Activated B cell treated with CpG ODN at 0.5 μM for 24 hours (primary cell): ENCODE results near the gene CHMP4A. TPM values are rescaled to one million over a fixed set of nuclear protein-coding genes. Genes with fewer than 3 reads are reported as not detected.

Experiments used
- ATAC-seq: fragments of 200-7000 bp; cut with Tn5 transposase; one replicate; pipeline ENCODE4 v1.10.0; 2021; ENCODE audit warnings: low read depth, mild to moderate bottlenecking, moderate library complexity
- CTCF ChIA-PET: fragments of 350-600 bp; sonication (Branson Sonifier 250); formaldehyde crosslinking; loops from one replicate; lab custom pipeline; 2021; ENCODE audit warnings: antibody characterized with exemption; lab: Charles Lee
- POLR2A ChIA-PET: fragments of 350-600 bp; sonication (Branson Sonifier 250); formaldehyde crosslinking; loops from one replicate; lab custom pipeline; 2021; ENCODE audit warnings: antibody characterized with exemption; lab: Charles Lee
- DNase-seq: peaks from one replicate; pipeline ENCODE4 v3.0.0; 2022
- H3K27ac Mint-ChIP-seq: one replicate; pipeline ENCODE4 v1.8.0; 2020; ENCODE audit warnings: mixed read lengths
- H3K27me3 Mint-ChIP-seq: one replicate; pipeline ENCODE4 v1.8.0; 2021; ENCODE audit warnings: mixed read lengths
- H3K36me3 Mint-ChIP-seq: one replicate; pipeline ENCODE4 v1.8.0; 2021; ENCODE audit warnings: low read depth, mixed read lengths
- H3K4me1 Mint-ChIP-seq: one replicate; pipeline ENCODE4 v1.8.0; 2021; ENCODE audit warnings: mixed read lengths
- H3K4me3 Mint-ChIP-seq: one replicate; pipeline ENCODE4 v1.8.0; 2020; ENCODE audit warnings: mild to moderate bottlenecking, mixed read lengths
- H3K9me3 Mint-ChIP-seq: one replicate; pipeline ENCODE4 v1.8.0; 2020; ENCODE audit warnings: mixed read lengths
- intact Hi-C: fragments of 100-400 bp; cut with micrococcal nuclease; formaldehyde crosslinking; loops from one replicate; pipeline ENCODE4 v1.15.1; 2024
- total RNA-seq: library from RNA; stranded (reverse); gene quantifications from 2 replicates; pipeline ENCODE4 v1.2.3, GENCODE V29; 2022
- TF ChIP-seq, protein P1 (sequence below): fragments of 200-600 bp; IDR thresholded peaks from one replicate; pipeline ENCODE4 v1.8.0; 2022; ENCODE audit warnings: antibody characterized with exemption, mild to moderate bottlenecking

Gene CHMP4A
- total RNA-seq, 1 donor from 2014 or later, result 88.5 TPM

DNA sequence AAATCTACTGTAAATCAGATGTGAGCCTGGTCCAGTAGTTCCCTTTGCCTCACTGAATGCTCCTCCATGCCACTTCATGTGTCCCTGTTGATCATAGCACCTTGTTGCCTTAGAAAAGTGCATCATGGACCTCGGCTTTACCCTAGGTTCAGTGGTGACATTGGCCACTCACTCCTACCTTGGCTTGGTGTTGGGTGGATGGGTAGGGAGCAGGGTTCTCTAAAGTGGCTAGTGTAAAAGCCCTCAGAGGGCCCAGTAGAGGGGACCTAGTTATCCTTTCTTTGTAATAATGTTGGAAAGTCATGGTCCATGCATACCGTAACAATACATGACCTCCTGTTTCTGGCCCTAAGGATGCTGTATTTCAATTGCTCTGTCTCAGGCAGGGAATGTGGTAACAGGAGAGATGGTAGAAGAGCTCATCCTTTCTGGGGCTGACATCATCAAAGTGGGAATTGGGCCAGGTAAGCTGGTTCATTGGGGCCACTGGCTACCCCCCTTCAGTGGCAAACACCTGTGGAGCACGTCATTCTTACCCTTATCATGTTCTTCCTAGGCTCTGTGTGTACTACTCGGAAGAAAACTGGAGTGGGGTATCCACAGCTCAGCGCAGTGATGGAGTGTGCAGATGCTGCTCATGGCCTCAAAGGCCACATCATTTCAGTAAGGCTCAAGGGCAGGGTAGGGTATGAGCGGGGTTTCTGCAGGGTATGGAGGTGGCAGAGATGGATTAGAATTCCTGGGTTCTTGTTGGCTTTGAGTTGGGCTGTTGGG lies 23.6 kb upstream of the CHMP4A start:
- ChIA-PET POLR2A (interaction anchor here (1.4 to 11.1 kb wide), 5 partner anchors 10 to 90 kb away, joined by 3 to 242 read pairs (median 9); partner anchors contain the start of genes CHMP4A, DHRS1, MDP1 and NOP9), CTCF (interaction anchor here (1.0 to 1.8 kb wide), 3 partner anchors 21 to 71 kb away, joined by 3 to 6 read pairs (median 4); partner anchors contain the start of gene MDP1)
- no peak for ATAC-seq
- H3K4me1 Mint-ChIP-seq, result peaks cover 69% of the 10 kb centered on the region
- intact Hi-C loops, result no loop called here
- DNase-seq, result no peak
- peaks cover 80% of the 10 kb centered on the region for H3K36me3 Mint-ChIP-seq
- peak overlapping the region; percentile 6 for H3K27ac Mint-ChIP-seq
- no peaks in the 10 kb centered on the region for H3K9me3 Mint-ChIP-seq
- H3K27me3 Mint-ChIP-seq, result no peaks in the 10 kb centered on the region
- no peak overlapping the region for H3K4me3 Mint-ChIP-seq
- TF ChIP-seq, protein P1, sequence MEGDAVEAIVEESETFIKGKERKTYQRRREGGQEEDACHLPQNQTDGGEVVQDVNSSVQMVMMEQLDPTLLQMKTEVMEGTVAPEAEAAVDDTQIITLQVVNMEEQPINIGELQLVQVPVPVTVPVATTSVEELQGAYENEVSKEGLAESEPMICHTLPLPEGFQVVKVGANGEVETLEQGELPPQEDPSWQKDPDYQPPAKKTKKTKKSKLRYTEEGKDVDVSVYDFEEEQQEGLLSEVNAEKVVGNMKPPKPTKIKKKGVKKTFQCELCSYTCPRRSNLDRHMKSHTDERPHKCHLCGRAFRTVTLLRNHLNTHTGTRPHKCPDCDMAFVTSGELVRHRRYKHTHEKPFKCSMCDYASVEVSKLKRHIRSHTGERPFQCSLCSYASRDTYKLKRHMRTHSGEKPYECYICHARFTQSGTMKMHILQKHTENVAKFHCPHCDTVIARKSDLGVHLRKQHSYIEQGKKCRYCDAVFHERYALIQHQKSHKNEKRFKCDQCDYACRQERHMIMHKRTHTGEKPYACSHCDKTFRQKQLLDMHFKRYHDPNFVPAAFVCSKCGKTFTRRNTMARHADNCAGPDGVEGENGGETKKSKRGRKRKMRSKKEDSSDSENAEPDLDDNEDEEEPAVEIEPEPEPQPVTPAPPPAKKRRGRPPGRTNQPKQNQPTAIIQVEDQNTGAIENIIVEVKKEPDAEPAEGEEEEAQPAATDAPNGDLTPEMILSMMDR, result no peak

DNA sequence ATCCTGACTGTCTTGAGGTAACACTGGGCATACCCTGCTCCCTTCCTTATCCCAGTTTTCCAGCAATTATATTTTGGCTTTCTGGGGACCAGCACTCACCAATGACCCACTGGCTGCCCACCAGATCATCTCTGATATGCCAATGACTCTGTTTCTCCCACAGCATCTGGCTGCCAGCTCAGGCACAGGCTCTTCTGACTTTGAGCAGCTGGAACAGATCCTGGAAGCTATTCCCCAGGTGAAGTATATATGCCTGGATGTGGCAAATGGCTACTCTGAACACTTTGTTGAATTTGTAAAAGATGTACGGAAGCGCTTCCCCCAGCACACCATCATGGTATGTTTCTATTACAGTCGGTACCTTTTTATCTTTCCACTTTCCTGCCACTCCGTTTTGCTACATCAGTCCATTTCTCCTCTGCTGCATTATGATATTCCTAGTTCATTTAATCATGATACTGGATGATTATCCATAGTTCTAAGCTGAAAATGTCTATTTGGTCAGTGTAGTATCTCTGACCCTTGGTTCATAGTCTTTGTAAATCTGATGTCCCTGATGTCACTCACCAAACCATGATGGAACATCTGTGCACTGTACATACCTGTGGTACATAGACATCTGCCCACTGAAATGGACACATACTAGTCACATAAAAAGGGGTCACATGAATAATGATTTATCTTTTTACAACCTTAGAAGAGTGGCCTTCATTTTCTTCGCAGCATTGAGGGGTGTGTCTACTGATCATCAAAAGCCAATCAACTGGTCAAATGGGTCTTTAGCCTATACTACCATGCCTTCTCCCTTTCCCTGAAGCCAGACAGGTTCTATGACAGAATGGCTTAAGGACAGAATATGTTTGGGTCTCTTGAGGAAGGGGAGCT lies 22.8 kb upstream of the CHMP4A start:
- intact Hi-C loops, result no loop called here
- DNase-seq (no peak), ATAC-seq (no peak)
- TF ChIP-seq, protein P1, result no peak
- Mint-ChIP-seq H3K27ac (peak overlapping the region; percentile 65), H3K27me3 (no peaks in the 10 kb centered on the region), H3K9me3 (no peaks in the 10 kb centered on the region), H3K36me3 (peaks cover 77% of the 10 kb centered on the region), H3K4me3 (no peak overlapping the region), H3K4me1 (peaks cover 69% of the 10 kb centered on the region)
- ChIA-PET CTCF (interaction anchor here (1.5 to 1.8 kb wide), 4 partner anchors 20 to 75 kb away, joined by 5 to 6 read pairs (median 6); partner anchors contain the start of genes IRF9 and MDP1), POLR2A (interaction anchor here (0.8 to 11.1 kb wide), 7 partner anchors 11 to 100 kb away, joined by 3 to 242 read pairs (median 4); partner anchors contain the start of genes CHMP4A, DHRS1, EMC9 and IRF9)

GRCh38 chr14:24234095-24235005 lies 21.1 kb upstream of the CHMP4A start:
- DNase-seq, result no peak
- POLR2A ChIA-PET, result interaction anchor here (0.6 to 4.4 kb wide), 9 partner anchors 8 to 98 kb away, joined by 3 to 48 read pairs (median 3); partner anchors contain the start of genes CHMP4A, MDP1, PSME1 and RABGGTA
- Mint-ChIP-seq H3K36me3 (peaks cover 60% of the 10 kb centered on the region), H3K9me3 (no peaks in the 10 kb centered on the region), H3K4me1 (peaks cover 55% of the 10 kb centered on the region), H3K4me3 (peak overlapping the region; percentile 5), H3K27ac (no peak overlapping the region), H3K27me3 (no peaks in the 10 kb centered on the region)
- no peak for ATAC-seq
- intact Hi-C loops, result loop anchor here (5.0 kb wide), 1 partner anchor 38 kb away; the partner anchor contains the start of gene RABGGTA
- TF ChIP-seq, protein P1, result no peak
- CTCF ChIA-PET, result interaction anchor here (0.9 to 1.6 kb wide), 5 partner anchors 9 to 74 kb away, joined by 4 to 6 read pairs (median 5); partner anchors contain the start of genes IRF9 and TINF2

DNA sequence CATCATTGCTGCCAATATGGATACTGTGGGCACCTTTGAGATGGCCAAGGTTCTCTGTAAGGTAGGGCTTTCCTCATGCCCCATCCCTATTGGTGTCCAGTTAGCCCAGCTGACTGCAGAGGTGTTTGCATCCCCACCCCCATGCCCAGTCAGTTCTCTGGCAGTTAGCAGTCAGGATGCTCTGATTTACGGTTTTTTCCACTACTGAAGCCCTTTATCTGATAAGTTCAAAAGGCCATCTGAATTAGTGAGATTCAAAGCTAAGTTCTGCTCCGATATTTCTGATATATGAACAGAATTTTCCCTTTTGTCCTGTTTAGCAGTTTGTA lies 20.2 kb upstream of the CHMP4A start:
- H3K4me1 Mint-ChIP-seq, result peaks cover 49% of the 10 kb centered on the region
- peak overlapping the region; percentile 99 for H3K4me3 Mint-ChIP-seq
- ChIA-PET CTCF (interaction anchor here (1.4 kb wide), 1 partner anchor 9 kb away, joined by 4 read pairs; the partner anchor contains the start of gene TINF2), POLR2A (interaction anchor here (0.6 to 4.4 kb wide), 3 partner anchors 9 to 87 kb away, joined by 3 to 48 read pairs (median 3); partner anchors contain the start of genes PSME2 and TINF2)
- DNase-seq (no peak), ATAC-seq (no peak)
- peak overlapping the region; percentile 94 for H3K27ac Mint-ChIP-seq
- no peaks in the 10 kb centered on the region for H3K9me3 Mint-ChIP-seq
- peaks cover 55% of the 10 kb centered on the region for H3K36me3 Mint-ChIP-seq
- intact Hi-C loops, result loop anchor here (5.0 kb wide), 1 partner anchor 39 kb away; the partner anchor contains the start of gene RABGGTA
- no peaks in the 10 kb centered on the region for H3K27me3 Mint-ChIP-seq
- TF ChIP-seq, protein P1, result no peak
